NCI-H2227 (cell line): Measurements from ENCODE around the gene WWOX.
A peak's percentile ranks its signal among the peaks of the same experiment; 100 is the strongest.
"Not testable (repeated sequence)": the region's sequence is repeated elsewhere in the genome, so short reads cannot be mapped to it uniquely, and the experiment has no call there.

Source experiments
- DNase-seq: peaks from one replicate; lab custom pipeline; 2025; ENCODE audit not compliant: unreplicated experiment; lab: John Stamatoyannopoulos, UW

WWOX gene

DNA sequence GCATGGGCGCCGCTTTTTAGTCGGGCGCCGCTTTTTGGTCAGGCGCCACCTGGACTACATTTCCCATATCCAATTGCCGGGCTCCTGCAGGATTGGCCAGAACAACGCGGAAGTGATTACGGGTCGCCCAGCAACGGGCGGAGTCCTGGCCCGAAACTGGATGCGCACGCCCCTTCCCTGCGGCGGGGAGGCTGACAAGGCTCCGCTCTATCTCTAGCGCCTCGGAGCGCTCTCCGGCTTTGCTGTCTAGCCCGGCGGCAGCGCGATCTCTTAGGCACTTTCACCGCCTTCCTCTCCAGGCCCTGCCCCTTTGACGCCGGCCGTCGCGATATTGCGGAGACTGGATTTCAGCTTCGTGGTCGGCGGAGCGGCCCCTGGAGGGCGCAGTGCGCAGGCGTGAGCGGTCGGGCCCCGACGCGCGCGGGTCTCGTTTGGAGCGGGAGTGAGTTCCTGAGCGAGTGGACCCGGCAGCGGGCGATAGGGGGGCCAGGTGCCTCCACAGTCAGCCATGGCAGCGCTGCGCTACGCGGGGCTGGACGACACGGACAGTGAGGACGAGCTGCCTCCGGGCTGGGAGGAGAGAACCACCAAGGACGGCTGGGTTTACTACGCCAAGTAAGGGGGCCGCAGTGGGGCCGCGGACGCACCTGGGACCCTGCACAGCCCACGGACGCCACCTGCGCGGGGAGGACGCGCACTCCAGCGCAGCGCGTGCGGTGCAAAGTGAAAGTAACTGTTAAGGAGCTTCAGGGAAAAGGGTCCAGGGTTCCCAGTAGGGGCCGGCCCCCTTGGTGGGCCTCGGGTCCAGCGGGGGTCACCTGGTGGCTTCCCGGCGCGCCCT lies at the start of gene WWOX:
Gene WWOX (plus strand): TSS at position 384 of the 841 bp plus-strand sequence.
- DNase-seq, result peak; percentile 95

DNA sequence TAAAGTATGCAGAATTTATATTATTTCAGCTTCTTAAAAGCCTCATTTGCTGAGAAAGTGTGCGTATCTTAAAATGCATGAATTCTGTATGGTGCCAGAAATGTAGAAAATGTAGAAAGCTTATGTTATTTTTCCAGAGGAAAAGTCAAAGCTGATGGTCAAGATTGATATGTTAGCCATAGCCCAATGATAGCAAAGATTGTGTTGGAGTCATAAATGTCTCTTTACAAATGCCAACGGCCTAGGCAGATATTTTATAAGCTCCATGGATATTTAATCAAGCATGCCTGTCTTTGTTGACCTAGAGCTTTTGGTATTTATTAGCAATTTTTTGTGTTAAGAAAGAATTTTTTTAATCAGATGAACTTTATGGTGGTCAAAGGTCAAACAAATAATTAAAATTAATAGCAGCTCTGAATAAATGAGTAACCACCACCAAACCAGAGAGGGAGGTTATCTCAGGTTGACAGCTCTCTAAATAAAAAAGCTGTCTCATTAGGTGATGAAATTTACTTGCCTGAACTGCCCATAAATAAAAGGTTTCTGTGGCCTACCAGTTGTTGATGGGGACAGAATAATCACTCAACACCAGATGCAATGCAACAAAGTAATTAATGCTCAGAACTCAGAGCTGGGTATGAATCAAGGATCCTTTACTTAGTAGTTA lies 48.6 kb upstream of the WWOX start:
- DNase-seq, result no peak

DNA sequence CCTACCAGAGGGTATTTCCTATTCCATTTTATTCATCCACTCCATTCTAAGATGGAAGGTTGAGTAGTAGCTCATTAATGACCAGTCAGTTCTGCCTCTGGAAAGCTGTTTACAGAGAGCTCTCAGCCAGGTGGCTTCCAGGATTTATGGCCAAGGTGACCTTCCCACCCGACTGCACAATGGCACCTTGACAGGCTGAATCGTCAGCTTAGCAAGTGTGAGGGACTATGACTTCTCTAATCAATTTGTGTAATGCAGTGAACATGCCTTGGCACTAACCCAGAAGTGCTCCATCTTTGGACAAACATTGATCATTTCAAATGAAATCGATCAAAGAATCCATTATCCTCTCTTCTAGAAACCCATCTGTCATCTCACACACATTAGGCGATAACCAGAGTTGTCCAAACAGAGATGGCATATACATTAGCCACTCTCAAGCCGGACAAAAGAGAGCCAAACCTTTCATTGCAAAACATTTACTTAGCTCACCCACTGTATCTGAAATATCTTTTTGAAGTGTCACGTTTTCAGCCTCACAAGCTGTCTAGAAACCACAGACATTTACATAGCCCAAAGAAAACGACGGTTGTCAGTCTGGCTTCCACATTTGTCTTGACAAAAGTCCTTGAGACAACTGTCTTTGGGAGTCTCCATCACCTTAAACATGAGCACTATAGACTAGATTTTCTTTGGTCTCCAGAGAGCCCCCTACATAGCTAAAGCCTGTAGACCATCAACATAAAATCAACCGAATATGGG lies 41.5 kb upstream of the WWOX start:
- DNase-seq, result no peak

DNA sequence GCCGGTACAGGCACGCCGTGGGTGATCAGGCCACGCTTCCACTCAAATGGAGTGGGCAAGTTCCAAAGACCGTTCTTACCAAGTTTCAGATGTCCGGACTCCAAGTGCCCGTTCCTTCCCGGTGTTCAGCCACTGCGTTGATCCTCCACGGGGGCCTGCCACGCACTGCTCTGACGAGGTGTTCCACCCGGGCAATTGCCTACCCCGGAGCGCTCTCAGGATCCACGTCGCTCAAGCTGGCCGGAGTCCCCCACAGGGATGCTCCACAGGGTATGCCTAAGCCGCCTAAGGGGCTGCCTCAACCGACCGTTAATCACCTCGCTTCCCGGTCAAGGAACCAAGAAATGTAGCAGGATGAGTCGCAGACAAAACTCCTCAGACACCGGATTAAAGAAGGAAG lies 39.6 kb upstream of the WWOX start:
- DNase-seq, result not testable (repeated sequence)

DNA sequence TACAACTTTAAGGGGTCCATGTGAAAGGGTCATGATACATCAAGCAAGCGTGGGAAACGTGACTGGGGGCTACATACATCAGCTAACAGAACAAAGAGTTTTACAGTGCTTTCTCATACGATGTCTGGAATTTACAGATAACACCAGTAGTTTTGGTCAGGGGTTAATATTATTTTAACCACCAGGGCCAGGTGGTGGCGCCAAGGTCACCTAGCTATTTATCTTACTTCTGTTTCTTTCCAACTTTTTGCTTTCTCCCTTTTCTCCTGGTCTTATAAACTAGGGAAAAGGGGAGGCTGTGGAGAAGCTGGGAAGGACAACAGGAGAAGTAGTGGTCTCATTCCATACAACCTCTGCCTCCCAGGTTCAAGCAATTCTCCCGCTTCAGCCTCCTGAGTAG lies 39.2 kb upstream of the WWOX start:
- no peak for DNase-seq

DNA sequence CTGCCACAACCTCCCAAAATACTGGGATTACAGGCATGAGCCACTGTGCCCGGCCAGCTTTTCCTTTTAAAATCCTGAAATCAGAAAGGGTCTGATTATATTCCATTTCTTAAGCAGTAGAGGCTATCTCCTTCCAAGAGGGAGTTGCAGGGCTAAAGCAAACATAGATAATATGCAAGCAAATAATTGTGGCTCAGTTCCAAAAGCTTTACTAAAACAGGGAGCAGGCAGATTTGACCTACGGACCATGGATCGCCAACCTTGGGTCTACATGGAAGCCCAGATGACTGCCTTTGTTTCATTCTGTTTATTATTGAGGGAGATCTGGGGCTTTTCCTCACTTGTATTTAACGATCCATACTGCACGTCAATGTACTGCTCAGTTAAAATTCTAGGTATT lies 38.6 kb upstream of the WWOX start:
- DNase-seq, result no peak

DNA sequence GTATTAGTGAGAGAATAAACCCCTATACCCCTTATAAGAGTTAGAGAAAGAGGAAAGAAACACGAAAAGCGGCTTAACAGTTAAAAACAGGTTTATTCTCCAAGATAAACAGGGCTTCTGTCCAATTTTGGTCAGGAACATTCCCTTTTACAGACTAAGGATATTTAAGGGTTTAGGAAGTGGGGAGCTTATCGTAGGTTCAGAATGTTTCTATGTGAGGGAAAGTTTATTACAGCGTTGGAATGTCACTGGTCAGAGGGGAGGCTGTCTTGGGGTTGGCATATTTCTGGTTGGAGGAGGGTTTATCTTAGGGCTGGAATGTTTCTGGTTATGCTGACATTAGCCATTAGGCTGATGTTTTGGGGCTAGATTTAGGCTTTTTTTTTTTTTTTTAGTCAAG lies 34.1 kb upstream of the WWOX start:
- DNase-seq, result no peak

DNA sequence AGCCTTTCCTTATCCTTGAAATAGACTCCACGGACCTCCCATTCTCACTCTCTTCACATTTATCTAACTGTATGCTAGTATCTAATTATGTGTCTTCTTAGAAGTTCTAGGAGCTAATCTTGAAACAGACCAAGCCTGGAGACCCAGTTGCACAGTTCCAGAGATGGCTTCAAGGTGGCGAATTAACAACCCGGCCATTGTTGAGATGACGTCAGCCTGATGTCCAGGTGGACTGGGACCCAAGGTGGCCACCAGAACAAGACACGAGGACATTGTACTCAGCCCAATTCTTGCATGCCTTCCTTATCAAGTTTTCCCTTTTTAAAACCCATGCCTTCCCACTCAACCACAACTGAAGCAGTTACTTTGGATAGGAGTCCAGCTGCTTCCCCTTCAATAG lies 29.5 kb upstream of the WWOX start:
- no peak for DNase-seq

DNA sequence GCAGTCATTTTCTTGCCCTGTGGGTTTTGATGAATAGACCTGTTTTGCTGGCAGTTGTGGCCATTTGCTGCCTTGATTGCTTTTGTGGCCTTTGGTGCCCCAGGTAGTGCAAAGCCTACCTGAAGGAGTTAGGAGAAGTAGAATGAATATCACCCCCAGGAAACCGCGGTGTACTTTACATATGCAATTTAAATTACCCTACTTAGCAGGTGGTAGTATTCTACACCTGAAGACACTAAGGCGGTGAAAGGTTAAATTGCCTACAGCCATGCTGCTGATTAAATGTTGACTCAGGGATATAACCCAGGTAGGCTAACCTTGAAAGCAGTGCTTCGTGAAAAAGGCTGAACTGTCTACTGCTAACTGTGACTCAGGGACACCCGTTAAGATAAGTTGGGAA lies 27.2 kb upstream of the WWOX start:
- no peak for DNase-seq

DNA sequence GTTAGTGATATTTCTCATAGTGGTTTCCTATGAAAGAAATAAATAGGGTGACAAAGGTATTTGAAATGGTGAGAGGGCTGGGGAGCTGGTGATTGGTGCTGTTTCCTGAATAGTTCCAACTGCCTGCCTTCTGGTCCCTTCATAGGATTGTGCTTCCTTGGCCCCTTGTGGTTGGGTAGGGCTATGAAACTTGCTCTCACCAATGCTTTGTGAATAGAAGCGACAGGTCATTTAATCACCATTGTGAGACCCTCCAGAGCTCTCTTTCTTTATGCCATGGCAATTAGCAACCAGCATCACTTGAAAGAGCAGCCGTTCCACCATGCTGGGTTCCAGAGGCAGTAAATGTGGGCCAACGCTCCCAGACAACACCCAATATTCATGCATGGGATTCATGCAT lies 23.7 kb upstream of the WWOX start:
- DNase-seq, result no peak

DNA sequence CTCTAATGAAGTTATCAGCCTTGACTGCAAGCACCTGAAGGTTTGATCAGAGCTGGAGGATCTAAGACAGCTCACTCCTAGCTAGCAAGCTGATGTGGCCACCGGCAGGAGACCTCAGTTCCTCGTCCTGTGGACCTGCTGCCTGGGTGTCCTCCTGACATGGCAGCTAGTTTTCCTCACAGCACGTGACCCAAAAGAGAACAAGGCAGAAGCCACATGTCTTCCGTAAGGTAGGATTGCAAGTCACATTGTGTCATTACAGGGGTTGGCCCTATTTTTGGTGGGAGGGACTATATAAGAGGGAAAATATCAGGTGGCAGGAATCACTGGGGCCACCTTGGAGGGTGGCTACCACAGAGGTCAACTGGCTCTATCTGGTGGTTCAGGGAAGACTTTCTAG lies 18.1 kb upstream of the WWOX start:
- no peak for DNase-seq

DNA sequence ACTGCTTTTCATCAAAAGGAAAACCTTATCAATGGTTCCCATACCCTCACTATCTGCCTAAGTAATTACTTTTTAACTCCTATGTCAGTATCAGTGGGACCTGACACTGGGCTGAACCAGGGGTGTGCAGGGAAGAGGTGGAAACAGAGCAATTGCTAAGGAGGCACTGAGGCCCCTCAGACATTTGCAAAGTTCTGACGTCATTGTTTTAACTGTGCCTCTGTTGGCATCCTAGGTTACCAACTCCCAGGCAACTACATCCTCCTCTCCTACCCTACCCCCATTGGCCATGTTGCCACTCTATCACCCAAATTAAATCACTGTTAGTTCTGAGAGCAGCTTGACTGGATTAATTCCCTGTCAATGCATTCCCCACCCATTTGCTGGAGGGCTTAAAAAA lies 8.0 kb upstream of the WWOX start:
- DNase-seq, result no peak

DNA sequence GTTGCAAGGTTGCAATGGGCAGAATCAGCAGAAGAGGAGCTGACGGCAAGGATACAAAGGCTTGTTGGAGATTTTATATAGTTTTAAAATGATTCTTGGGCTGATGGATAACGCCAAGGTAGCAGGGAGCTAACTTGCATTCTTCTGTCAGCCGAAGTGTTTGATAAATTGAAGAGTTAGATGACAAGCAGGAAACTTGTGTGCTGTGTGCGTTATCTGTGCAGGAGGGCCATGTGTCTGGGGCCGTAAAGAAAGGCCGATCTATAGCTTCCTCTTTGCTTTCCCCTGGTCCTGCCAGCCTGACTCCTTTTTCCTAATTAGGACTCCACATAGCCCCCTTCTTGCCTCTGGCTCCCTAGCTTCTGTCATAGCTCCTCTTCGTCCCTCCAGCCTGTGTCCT lies 6.7 kb upstream of the WWOX start:
- DNase-seq, result no peak

DNA sequence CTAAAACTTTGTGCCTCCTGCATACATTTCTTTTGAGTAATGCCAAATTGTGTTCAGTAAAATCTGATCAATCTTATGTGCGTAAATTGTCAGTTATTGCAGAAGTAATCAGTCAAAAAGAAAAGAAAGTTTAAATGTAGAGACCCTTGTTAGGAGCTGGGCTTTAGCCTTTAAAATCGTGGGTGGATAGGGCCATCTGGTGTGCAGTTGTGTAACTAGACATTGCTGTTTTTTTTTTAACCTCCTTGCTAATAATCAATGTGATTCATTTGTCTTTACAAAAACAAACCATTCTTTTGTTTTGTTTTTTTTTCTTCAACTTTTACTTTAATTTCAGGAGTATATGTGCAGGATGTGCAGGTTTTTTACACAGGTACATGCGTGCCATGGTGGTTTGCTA lies 5.3 kb upstream of the WWOX start:
- DNase-seq, result no peak

DNA sequence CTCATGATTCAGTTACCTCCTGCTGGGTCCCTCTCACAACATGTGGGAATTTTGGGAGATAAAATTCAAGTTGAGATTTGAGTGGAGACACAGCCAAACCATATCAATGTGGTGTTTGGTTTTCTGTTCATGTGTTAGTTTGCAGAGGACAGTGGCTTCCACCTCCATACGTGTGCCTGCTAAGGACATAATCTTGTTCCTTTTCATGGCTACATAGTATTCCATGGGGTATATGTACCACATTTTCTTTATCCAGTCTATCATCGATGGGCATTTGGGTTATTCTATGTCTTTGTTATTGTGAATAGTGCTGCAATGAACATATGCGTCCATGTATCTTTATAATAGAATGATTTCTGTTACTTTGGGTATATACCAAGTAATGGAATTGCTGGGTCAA lies 4.5 kb upstream of the WWOX start:
- no peak for DNase-seq

DNA sequence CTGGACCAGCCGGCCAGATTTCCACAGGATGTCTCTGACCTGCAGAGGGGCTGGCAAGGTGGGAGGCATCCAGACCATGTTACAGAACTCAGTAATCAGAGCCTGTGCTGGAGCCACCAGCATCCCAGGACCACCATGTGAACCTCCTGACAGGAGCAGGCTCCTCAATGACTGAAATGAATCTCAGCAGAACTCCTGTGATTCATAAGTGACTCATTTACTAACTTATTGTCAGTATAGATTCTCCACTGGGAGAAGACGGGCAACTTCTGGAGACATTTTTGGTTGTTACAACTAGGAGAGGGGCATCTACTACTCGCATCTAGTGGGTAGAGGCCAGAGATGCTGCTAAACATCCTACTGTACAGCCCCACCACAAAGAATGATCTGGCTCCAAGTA lies 3.1 kb upstream of the WWOX start:
- DNase-seq, result no peak

DNA sequence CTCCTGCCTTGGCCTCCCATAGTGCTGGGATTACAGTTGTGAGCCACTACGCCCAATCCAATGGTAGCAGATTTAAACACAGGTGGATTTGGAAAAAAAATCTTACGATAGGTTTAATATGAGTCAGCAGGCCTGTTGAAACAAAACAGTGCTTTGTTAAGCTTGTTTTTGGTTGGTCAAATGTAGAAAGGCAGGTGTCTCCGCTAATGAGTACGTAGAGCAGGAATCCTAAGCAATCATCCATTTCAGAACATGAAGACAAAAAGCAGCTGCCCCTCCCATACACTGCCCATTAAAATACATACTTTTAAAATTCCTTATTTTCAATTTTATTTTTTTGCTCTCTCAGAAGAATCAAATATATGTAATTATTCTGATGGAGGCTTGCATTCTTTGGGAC lies 1.9 kb upstream of the WWOX start:
- DNase-seq, result no peak

DNA sequence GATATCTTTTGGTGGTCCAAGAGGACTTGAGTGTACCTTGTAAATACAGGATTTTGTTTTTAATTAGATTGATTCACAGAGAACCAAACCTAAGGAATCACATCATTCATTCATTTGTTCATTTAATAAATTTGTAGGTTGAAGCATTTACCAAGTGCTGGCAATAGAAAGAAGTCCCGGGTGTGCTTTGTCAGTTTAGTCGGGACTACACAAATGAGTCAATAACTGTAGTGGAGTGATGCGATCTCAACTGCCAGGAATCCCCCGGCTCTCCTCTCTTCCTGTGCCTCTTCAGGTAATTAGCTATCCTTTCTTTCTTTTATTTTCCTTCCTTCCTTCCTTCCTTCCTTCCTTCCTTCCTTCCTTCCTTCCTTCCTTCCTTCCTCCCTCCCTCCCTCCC lies 1.4 kb upstream of the WWOX start:
- no peak for DNase-seq

DNA sequence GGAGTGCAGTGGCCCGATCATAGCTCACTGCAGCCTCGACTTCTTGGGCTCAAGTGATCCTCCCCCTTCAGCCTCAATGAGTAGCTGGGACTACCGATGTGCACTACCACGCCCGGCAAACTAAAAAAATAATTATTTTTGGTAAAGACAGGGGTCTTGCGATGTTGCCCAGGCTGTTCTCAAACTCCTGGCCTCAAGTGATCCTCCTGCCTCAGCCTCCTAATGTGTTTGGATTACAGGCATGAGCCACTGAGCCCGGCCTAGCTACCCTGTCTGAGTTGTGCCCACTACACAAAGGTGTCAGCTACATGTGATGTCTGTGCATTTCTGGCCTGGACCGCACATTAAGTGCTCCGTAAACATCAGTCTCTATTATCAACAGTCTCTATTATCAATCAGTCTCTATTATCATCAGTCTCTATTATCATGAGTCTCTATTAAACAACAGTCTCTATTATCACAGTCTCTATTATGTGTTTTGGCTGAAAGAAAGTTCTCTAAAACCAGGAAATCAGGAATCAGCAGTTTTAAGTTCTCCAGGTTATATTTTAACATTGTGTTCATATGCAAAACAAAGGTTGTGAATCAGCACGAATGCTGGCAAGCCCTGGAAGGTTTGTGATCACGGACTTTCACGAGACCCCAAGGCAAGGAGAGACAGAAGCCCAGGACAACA lies 721 bp upstream of the WWOX start:
- no peak for DNase-seq

DNA sequence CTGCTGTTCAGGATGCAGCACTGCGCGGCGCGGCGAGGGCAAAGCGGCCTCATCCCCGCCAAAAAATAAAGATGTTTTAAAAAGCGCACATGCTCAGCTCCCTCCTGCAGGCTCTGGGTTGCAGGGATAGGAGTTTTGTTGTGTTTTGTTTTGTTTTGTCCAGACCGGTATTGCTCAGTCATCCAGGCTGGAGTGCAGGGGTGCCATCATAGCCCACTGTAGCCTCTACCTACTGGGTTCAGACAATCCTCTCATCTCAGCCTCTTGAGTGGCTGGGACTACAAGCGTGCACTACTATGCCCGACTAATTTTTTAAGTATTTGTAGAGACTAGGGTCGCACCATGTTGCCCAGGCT lies 636 bp downstream of the WWOX start:
- no peak for DNase-seq

DNA sequence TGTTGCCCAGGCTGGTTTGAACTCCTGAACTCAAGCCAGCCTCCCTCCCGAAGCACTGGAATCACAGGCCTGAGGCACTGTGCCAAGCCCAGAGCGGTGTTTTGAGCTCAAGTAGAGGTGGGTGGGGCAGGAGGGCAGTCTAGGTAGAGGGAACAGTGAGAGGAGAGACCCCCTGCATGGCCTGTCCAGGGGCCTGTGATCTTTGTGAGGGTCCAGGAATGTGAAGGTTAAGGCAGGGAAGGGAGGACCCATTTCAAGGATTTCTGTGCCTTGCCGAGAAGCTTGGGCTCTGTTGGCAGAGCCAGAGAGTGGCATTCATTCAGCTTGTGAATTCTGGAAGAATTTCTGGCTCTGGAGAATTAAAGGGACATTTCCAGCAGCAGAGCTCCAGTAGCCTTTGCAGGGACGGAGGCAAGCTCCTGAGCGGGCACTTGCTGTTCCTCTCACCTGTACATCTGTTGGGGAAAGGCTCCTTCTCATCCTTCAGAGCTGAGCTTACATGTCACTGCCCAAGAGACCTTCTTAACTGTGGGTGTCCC lies 2.7 kb downstream of the WWOX start:
- no peak for DNase-seq
